ENCODE measurements around the gene FBXO34.

Gene FBXO34
- total RNA-seq: 53.8 to 107 reads per million in 2 experiments

- peak; percentile 99 for DNase-seq (ENCODE audit: low read depth)
Measured at GRCh38 chr14:55270832-55271571, at the start of gene FBXO34. Gene FBXO34 (plus strand): TSS chr14:55271421. CDS start chr14:55350391, 78,970 bp downstream.

DNA sequence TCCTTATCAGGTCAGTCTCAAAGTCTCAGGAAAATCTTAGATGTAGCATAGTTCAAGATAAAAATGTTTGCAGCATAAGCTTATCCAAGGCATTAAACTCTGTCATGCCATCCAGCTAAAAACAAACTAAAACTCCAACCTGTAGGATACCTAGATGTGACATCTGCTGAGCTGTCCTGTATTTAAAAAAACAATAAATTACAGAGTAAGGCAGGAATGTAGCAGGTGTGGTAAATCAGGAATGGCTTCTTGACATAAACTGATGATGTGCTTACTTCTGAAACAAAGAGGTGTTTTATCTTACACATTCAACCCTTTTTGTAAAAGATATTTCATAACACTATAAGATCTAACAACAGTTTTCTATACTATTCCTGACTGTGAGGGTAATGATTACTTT is 49.3 kb upstream of the FBXO34 start:
- DNase-seq (ENCODE audit: low read depth): no peak

DNA sequence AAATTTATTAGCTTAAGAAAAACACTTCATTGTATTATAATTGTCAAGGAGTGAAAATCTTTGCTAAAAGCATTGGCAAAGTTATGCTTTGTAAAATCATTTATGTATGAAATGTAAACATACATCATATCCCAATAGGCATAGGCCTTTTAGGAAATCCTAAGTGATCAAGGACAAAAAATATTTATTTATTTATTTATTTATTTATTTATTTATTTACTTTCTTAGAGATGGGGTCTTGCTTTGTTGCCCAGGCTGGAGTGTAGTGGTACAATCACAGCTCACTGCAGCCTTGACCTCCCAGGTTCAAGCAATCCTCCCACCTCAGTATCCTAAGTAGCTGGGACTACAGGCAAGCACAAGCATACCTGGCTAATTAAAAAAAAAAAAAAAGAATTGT is 47.9 kb upstream of the FBXO34 start:
- DNase-seq (ENCODE audit: low read depth): no peak

DNA sequence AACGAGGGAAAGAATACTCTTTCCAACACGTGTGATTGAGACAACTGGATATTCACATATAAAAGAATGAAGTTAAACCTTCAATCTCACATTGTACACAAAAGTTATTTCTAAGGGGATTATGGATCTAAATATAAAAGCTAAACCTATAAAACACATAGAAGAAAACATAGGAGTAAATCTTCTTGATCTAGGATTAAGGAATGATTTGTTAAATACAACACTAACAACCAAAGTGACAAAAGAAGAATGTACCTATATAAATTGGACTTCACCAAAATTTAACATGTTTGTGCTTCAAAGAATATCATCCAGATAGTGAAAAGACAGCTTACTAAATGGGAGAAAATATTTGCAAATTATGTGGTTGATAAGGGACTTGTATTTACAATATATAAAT is 43.0 kb upstream of the FBXO34 start:
- no peak for DNase-seq (ENCODE audit: low read depth)

DNA sequence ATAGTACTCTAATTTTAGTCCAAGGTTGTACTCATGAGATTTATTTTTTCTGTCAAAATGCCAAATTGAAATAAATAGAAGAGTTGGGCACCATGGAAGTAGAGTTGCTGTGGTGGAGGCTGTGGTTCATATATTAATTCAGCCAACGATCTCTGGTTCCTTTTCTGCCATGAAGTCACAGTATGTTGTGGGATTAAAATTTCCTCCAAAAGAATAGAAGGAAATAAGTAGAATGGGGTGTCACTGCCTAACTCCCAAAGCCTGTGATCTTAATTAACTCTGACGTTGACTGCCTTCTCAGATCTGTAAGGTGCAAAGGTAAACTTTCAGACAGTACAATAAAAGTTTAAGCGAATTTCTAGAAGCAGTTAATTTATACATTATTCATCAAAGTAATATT is 37.6 kb upstream of the FBXO34 start:
- no peak for DNase-seq (ENCODE audit: low read depth)

GRCh38 chr14:55238019-55238680 is 33.1 kb upstream of the FBXO34 start:
- DNase-seq (ENCODE audit: low read depth): no peak

GRCh38 chr14:55239320-55239719 is 31.9 kb upstream of the FBXO34 start:
- DNase-seq (ENCODE audit: low read depth): no peak

DNA sequence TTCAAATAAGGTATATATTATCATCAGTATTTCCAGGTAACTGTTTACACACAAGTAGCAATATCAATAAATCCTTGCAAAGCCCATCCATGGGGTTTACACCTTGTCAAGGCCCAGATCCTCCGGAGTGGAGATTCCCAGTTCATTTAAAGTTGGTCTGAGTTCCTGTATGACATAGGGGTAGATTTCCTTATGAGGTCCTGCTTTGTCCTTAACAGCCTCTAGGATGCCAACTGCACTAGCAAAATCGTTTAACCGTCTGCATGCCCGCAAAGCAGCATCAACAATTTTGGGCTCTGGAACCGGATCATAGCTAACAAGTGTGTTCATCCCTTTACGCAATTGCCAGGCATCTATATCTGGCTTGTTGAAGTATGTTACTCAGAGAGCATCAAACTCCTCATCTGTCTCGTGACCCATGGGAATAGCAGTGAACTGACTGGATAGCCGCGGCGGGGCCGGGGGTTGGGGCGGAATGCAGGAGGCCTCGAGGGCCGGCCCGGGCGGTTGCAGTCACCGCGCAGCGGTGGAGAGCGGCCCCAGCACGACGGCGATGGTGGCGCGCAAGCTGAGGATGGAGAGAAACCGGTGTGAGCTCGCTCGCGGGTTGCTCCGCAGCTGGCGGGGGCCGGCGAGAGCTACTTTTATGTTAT is 30.6 kb upstream of the FBXO34 start:
- DNase-seq (ENCODE audit: low read depth): no peak

DNA sequence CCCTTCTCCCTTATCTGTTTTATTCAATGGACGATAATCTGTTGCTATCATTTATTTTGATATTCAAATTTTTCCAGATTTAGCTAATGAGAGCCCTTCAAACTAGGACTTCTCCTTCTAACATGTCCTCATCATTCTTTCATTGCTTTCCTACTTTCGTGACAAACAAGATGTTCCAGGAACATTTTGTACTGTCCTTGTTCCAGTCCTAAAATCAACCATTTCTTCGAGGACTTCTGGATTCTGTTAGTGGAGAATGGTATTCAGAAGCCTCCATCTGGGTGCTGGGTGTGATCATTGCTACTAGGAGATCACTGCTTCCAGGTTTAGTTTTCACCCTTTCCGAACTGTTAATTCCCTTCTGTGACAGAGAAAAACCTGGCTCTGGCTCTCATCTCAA is 29.5 kb upstream of the FBXO34 start:
- no peak for DNase-seq (ENCODE audit: low read depth)

GRCh38 chr14:55243386-55243785 is 27.8 kb upstream of the FBXO34 start:
- no peak for DNase-seq (ENCODE audit: low read depth)

DNA sequence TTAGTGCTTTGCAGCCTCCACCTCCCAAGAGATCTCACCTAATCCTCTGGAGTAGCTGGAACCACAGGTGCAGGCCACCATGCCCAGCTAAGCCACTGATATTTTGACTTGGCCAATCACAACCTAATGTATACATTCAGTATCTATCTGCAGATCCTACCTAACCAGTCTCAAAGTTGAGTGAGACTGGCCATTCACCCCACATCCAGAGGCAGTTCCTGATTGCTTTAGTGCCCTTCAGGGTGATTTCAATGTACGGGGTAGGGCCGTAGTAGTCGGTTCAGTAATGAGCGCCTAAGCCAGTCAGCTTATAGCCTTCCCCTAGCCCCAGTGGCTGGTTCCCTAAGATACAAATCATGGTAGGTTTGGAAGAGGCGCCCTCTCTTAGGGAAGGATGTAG is 27.4 kb upstream of the FBXO34 start:
- DNase-seq (ENCODE audit: low read depth): no peak

DNA sequence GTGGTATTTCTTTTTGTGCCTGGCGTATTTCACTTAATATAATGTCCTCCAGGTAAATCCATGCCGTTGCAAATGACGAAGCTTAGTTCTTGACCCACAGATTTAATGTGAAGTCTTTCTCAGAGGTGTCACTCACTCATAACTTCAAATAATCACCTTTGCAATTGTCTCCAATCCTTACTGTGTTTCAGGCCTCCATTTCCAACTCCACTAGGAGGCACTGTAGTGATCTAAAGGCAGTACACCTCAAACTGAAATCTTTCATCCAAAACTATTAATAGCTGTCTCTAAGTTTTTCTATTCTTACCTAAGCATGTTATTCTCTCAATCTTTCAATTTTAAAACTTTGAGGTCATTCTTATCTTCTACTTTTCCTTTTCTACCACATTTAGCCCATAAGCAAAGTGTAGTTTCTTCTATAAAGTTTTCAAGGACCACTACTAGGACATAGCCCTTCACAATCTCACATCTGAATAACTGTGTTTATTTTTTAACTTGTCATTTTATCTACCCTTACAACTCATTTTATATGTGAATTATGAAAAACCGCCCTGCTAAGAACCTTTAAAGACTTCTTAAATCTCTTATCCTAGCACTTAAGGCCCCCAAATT is 25.5 kb upstream of the FBXO34 start:
- DNase-seq (ENCODE audit: low read depth): peak; percentile 11

- DNase-seq (ENCODE audit: low read depth): no peak
Measured at GRCh38 chr14:55248411-55248810, 22.8 kb upstream of the FBXO34 start.

DNA sequence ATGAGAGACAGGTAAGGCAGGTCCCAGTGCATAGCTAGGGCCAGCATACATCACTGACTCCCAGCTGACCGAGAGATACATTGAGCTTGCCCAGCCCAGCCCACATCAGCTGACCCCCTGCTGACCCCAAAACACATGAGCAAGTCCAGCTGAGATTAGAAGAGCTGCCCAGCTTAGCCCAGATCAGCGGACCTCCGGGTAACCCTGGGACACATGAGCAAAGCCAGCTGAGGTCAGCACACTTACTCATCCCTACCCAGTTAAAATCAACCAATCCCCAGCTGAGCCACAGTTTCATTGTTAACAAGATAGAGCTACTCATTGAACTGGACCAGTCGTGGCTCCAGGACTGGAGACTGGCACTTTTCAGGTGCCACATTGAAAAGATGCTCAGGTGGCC is 21.8 kb upstream of the FBXO34 start:
- no peak for DNase-seq (ENCODE audit: low read depth)

DNA sequence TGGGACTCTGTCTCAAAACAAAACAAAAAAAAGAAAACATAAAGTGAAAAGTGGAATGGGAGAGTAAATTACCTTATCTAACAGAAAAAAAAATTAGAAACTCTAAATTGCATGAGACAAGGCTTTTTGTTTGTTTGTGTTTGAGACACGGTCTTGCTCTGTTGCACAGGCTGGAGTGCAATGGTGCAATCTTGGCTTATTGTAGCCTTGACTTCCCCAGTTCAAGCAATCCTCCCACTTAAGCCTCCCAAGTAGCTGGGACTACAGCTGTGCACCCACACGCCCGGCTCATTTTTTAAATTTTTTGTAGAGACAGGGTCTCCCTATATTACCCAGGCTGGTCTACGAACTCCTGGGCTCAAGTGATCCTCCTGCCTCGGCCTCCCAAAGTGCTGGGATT is 17.9 kb upstream of the FBXO34 start:
- no peak for DNase-seq (ENCODE audit: low read depth)

- DNase-seq (ENCODE audit: low read depth): no peak
Measured at GRCh38 chr14:55254581-55254980, 16.6 kb upstream of the FBXO34 start.

- DNase-seq (ENCODE audit: low read depth): no peak
Measured at GRCh38 chr14:55255979-55256378, 15.2 kb upstream of the FBXO34 start.

GRCh38 chr14:55256586-55256985 is 14.6 kb upstream of the FBXO34 start:
- no peak for DNase-seq (ENCODE audit: low read depth)

DNA sequence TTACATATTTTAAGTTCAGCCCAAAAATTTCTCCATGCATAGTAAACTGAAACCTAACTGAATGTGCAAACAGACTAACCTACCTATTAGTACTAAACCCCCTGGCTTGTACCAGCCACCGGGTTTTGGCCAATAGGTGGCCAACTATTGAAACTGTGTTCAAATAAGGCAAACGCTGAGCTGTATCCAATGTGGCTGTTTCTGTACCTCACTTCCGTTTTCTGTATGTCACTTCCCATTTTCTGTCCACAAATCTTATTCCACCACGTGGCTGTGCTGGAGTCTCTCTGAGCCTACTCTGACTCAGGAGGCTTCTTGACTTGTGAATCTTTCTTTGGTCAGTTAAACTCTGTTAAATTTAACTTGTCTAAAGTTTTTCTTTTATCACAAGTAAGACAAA is 6.0 kb upstream of the FBXO34 start:
- DNase-seq (ENCODE audit: low read depth): no peak

DNA sequence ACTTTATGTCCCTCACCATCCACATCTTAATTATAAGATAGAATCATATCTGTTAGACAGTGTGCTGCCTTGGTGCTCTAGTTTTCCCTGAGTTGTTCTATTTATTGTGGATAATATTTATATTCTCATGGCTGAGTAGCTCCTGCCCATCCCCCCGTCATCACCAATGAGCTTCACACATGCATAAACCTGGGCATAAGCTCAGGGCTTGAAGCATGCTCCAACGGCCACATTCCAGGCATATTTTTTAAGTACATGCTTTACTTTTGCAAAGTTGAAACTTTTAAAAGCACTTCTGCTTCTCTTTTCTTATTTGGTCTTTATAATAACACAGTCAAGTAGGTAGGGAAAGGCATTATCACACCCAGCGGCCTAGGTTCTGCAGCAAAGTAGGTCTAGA is 3.4 kb upstream of the FBXO34 start:
- DNase-seq (ENCODE audit: low read depth): no peak

DNA sequence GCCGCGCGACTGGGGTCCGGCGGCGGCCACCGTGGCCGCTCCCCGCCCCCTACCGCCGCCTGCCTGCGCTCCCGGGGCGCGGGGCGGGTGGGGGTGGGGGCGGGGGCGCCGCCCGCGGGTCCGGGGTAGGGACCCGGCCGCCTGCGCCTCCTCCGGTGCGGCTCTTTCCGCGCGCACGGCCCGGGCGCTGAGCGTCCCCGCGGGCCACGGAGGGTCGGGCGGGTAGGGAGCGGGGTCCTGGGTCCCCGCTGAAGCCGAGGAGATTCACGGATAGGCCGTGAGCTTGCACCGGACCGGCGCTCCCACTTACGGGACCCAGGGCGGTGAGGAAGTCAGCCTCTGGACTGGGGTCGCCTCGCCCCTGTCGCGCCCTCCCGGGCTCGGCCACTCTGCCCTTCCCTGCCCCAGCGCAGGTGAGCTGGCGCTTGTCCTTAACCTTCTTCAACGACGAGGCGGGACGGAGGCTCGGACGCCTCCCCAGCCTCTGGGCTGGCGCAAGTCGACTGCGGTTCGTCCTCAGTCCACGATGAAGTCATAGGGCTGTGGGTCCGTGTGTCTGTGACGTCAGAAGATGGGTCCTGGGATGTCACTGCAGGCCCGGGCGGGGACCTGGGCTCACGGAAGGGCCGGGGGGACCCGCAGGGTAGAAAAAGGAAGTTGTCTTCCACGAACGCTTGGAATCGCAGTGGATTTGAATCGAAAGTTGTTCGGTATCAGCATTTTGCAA is 514 bp downstream of the FBXO34 start:
- peak; percentile 26 for DNase-seq (ENCODE audit: low read depth)

GRCh38 chr14:55272387-55272786 is 1.2 kb downstream of the FBXO34 start:
- no peak for DNase-seq (ENCODE audit: low read depth)
